ENCODE measurements around the gene RIT1.

The RIT1 gene

GRCh38 chr1:155911156-155912055, at the start of gene RIT1:
RIT1 (minus strand) TSS chr1:155911349; CDS start chr1:155910761, 588 bp downstream.
- DNase-seq (ENCODE audit: low read depth), result no peak

GRCh38 chr1:155960081-155960745, 49.1 kb upstream of the RIT1 start:
- no peak for DNase-seq (ENCODE audit: low read depth)

- DNase-seq (ENCODE audit: low read depth), result no peak
These were observed 46.3 kb upstream of the RIT1 start for GRCh38 chr1:155957411-155957915.

- no peak for DNase-seq (ENCODE audit: low read depth)
These were observed 43.5 kb upstream of the RIT1 start for GRCh38 chr1:155954645-155955044.

GRCh38 chr1:155952505-155952890, 41.3 kb upstream of the RIT1 start:
- DNase-seq (ENCODE audit: low read depth), result no peak

GRCh38 chr1:155951753-155952504, 40.8 kb upstream of the RIT1 start:
- DNase-seq (ENCODE audit: low read depth), result no peak

- no peak for DNase-seq (ENCODE audit: low read depth)
These were observed 39.7 kb upstream of the RIT1 start for GRCh38 chr1:155950829-155951228.

GRCh38 chr1:155947741-155948140, 36.6 kb upstream of the RIT1 start:
- no peak for DNase-seq (ENCODE audit: low read depth)

- no peak for DNase-seq (ENCODE audit: low read depth)
These were observed 36.1 kb upstream of the RIT1 start for GRCh38 chr1:155947292-155947691.

- DNase-seq (ENCODE audit: low read depth), result no peak
These were observed 35.6 kb upstream of the RIT1 start for GRCh38 chr1:155946633-155947219.

GRCh38 chr1:155944444-155944799, 33.3 kb upstream of the RIT1 start:
- no peak for DNase-seq (ENCODE audit: low read depth)

- no peak for DNase-seq (ENCODE audit: low read depth)
These were observed 31.5 kb upstream of the RIT1 start for GRCh38 chr1:155942578-155943141.

- DNase-seq (ENCODE audit: low read depth), result no peak
These were observed 30.8 kb upstream of the RIT1 start for GRCh38 chr1:155941845-155942531.

GRCh38 chr1:155940993-155941844, 30.1 kb upstream of the RIT1 start, which contains the start of gene RXFP4:
RXFP4 (plus strand) TSS chr1:155941638; CDS start chr1:155941710, 72 bp downstream.
- DNase-seq (ENCODE audit: low read depth), result no peak

GRCh38 chr1:155940482-155940992, 29.4 kb upstream of the RIT1 start:
- DNase-seq (ENCODE audit: low read depth), result no peak

GRCh38 chr1:155938220-155938627, 27.1 kb upstream of the RIT1 start:
- DNase-seq (ENCODE audit: low read depth), result no peak

- no peak for DNase-seq (ENCODE audit: low read depth)
These were observed 23.9 kb upstream of the RIT1 start for GRCh38 chr1:155934936-155935590.

GRCh38 chr1:155934097-155934935, 23.2 kb upstream of the RIT1 start, which contains the start of gene KHDC4:
KHDC4 (minus strand) TSS chr1:155934413; CDS start chr1:155934373, 40 bp downstream.
- peak; percentile 96 for DNase-seq (ENCODE audit: low read depth)

All from GM04503 (cell line).